Activated B cell treated with CpG ODN at 0.5 μM for 24 hours (primary cell): ENCODE data around the gene MYL9. TPM values are rescaled to one million over a fixed set of nuclear protein-coding genes. Genes with fewer than 3 reads are reported as not detected.

Source experiments
- ATAC-seq: fragments of 200-7000 bp; cut with Tn5 transposase; one replicate; pipeline ENCODE4 v1.10.0; 2021; ENCODE audit warnings: low read depth, mild to moderate bottlenecking, moderate library complexity
- CTCF ChIA-PET: fragments of 350-600 bp; sonication (Branson Sonifier 250); formaldehyde crosslinking; loops from one replicate; lab custom pipeline; 2021; ENCODE audit warnings: antibody characterized with exemption; lab: Charles Lee
- POLR2A ChIA-PET: fragments of 350-600 bp; sonication (Branson Sonifier 250); formaldehyde crosslinking; loops from one replicate; lab custom pipeline; 2021; ENCODE audit warnings: antibody characterized with exemption; lab: Charles Lee
- DNase-seq: peaks from one replicate; pipeline ENCODE4 v3.0.0; 2022
- H3K27ac Mint-ChIP-seq: one replicate; pipeline ENCODE4 v1.8.0; 2020; ENCODE audit warnings: mixed read lengths
- H3K27me3 Mint-ChIP-seq: one replicate; pipeline ENCODE4 v1.8.0; 2021; ENCODE audit warnings: mixed read lengths
- H3K36me3 Mint-ChIP-seq: one replicate; pipeline ENCODE4 v1.8.0; 2021; ENCODE audit warnings: low read depth, mixed read lengths
- H3K4me1 Mint-ChIP-seq: one replicate; pipeline ENCODE4 v1.8.0; 2021; ENCODE audit warnings: mixed read lengths
- H3K4me3 Mint-ChIP-seq: one replicate; pipeline ENCODE4 v1.8.0; 2020; ENCODE audit warnings: mild to moderate bottlenecking, mixed read lengths
- H3K9me3 Mint-ChIP-seq: one replicate; pipeline ENCODE4 v1.8.0; 2020; ENCODE audit warnings: mixed read lengths
- intact Hi-C: fragments of 100-400 bp; cut with micrococcal nuclease; formaldehyde crosslinking; loops from one replicate; pipeline ENCODE4 v1.15.1; 2024
- total RNA-seq: library from RNA; stranded (reverse); gene quantifications from 2 replicates; pipeline ENCODE4 v1.2.3, GENCODE V29; 2022
- TF ChIP-seq, protein P1 (sequence below): fragments of 200-600 bp; IDR thresholded peaks from one replicate; pipeline ENCODE4 v1.8.0; 2022; ENCODE audit warnings: antibody characterized with exemption, mild to moderate bottlenecking

Gene MYL9
- total RNA-seq, 1 donor from 2014 or later: 5.4 TPM

DNA sequence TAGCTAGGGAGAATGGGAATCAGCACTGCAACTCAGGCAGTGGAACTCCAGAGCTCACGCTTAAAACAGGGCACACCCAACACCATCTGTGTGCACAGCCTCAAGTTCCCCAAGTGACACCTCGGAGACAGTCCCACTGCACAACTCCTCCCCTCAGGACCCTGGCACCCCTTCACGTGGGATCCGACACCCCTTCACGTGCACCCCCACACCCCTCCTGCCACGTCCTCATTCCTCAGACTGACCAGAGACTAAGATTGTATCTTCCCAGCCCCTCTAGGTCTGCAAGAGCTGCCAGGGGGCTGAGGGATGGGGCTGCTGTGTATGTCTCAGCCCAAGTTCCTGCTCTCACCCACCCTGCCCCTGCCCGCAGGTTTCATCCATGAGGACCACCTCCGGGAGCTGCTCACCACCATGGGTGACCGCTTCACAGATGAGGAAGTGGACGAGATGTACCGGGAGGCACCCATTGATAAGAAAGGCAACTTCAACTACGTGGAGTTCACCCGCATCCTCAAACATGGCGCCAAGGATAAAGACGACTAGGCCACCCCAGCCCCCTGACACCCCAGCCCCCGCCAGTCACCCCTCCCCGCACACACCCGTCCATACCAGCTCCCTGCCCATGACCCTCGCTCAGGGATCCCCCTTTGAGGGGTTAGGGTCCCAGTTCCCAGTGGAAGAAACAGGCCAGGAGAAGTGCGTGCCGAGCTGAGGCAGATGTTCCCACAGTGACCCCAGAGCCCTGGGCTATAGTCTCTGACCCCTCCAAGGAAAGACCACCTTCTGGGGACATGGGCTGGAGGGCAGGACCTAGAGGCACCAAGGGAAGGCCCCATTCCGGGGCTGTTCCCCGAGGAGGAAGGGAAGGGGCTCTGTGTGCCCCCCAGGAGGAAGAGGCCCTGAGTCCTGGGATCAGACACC is 7.6 kb downstream of the MYL9 start:
- Mint-ChIP-seq H3K9me3 (no peaks in the 10 kb centered on the region), H3K36me3 (no peaks in the 10 kb centered on the region), H3K27ac (no peak overlapping the region), H3K4me1 (no peaks in the 10 kb centered on the region), H3K4me3 (no peak overlapping the region), H3K27me3 (no peaks in the 10 kb centered on the region)
- ATAC-seq (no peak), DNase-seq (no peak)
- POLR2A ChIA-PET: interaction anchor here (0.5 kb wide), 1 partner anchor 39 kb away, joined by 5 read pairs; no protein-coding TSS in a partner anchor
- CTCF ChIA-PET: no interaction called here
- intact Hi-C loops: no loop called here
- TF ChIP-seq, protein P1, sequence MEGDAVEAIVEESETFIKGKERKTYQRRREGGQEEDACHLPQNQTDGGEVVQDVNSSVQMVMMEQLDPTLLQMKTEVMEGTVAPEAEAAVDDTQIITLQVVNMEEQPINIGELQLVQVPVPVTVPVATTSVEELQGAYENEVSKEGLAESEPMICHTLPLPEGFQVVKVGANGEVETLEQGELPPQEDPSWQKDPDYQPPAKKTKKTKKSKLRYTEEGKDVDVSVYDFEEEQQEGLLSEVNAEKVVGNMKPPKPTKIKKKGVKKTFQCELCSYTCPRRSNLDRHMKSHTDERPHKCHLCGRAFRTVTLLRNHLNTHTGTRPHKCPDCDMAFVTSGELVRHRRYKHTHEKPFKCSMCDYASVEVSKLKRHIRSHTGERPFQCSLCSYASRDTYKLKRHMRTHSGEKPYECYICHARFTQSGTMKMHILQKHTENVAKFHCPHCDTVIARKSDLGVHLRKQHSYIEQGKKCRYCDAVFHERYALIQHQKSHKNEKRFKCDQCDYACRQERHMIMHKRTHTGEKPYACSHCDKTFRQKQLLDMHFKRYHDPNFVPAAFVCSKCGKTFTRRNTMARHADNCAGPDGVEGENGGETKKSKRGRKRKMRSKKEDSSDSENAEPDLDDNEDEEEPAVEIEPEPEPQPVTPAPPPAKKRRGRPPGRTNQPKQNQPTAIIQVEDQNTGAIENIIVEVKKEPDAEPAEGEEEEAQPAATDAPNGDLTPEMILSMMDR: no peak

DNA sequence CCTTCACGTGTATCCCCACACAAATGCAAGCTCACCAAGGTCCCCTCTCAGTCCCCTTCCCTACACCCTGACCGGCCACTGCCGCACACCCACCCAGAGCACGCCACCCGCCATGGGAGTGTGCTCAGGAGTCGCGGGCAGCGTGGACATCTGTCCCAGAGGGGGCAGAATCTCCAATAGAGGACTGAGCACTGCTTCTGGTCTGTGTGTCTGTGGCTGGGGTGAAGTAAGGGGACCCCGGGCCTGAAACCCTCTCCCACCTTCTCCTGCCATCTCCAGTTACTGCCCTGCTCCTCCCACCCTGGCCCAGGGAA is 8.3 kb downstream of the MYL9 start:
- no peaks in the 10 kb centered on the region for H3K4me1 Mint-ChIP-seq
- TF ChIP-seq, protein P1: no peak
- no peaks in the 10 kb centered on the region for H3K9me3 Mint-ChIP-seq
- POLR2A ChIA-PET: no interaction called here
- H3K27me3 Mint-ChIP-seq: no peaks in the 10 kb centered on the region
- no peak for DNase-seq
- CTCF ChIA-PET: no interaction called here
- no peak for ATAC-seq
- intact Hi-C loops: no loop called here
- H3K27ac Mint-ChIP-seq: no peak overlapping the region
- H3K4me3 Mint-ChIP-seq: no peak overlapping the region
- H3K36me3 Mint-ChIP-seq: no peaks in the 10 kb centered on the region

DNA sequence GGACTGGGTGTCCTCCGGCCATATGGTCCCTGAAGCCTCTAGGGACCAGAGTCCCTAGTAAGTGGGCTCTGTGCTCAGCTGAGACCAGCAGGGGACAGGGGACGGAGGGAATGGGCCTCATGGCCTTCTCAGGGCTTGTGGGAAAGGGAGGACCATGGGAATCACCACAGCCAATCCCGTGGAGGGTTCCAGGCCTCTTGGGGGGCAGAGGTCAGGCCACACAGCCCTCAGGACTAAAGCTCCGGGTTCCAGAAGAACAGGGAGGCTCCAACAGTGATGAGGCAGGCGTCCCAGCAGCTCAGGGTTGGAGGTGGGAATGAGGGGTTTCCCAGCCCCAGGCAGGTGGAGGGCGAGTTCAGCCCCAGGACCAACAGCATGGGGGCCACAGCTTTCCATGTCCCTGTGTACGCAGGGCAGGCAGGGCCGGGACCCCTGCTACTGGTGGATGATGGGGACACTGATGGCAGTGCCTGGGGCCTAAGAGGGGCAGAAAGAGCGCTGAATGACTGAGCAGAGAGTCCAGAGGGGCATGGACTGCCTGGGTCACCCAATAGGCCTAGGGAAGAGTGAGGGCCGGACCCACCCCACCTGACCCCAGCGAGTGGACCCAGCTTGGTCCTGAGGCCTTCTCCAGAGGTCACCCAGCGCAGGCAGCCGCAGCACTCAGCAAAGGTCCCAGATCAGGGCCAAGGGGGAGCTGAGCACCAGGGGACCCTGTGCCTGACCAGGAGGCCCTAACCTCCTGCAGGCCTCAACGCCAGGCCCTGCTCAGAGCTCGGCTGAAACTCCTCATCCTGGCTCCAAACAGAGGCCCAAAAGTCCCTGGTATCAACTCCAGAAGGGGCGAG is 8.8 kb downstream of the MYL9 start:
- TF ChIP-seq, protein P1: no peak
- DNase-seq: no peak
- no peak for ATAC-seq
- H3K4me3 Mint-ChIP-seq: no peak overlapping the region
- no peaks in the 10 kb centered on the region for H3K27me3 Mint-ChIP-seq
- no peak overlapping the region for H3K27ac Mint-ChIP-seq
- ChIA-PET CTCF (no interaction called here), POLR2A (no interaction called here)
- intact Hi-C loops: no loop called here
- no peaks in the 10 kb centered on the region for H3K36me3 Mint-ChIP-seq
- H3K9me3 Mint-ChIP-seq: no peaks in the 10 kb centered on the region
- H3K4me1 Mint-ChIP-seq: peaks cover under 1% of the 10 kb centered on the region

DNA sequence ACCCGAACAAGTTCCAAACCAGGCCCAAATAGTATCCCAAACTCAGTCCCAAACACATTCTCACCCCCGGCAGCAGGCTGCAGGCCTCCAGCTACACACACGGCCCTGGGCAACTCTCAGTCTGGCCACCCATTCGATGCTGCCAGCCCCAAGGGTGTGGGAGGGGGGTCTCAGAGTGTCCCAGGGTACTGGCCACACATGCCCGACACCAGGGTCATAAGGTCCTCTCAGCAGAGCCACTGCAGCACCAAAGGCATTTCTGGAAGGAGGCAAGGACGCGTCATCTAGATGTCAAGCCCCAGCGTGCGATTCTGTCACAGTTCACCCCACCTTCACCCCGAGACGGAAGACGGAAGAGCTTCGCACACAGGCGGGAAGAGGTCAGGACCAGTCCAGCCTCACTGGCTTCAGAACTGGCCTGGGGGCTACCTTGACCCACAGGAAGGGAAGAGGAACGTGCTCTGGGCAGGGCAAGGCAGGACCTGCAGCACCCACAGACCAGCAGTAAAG is 9.5 kb downstream of the MYL9 start:
- CTCF ChIA-PET: no interaction called here
- intact Hi-C loops: no loop called here
- H3K27me3 Mint-ChIP-seq: no peaks in the 10 kb centered on the region
- H3K9me3 Mint-ChIP-seq: no peaks in the 10 kb centered on the region
- H3K27ac Mint-ChIP-seq: no peak overlapping the region
- POLR2A ChIA-PET: no interaction called here
- TF ChIP-seq, protein P1: no peak
- H3K4me1 Mint-ChIP-seq: peaks cover 2% of the 10 kb centered on the region
- H3K4me3 Mint-ChIP-seq: no peak overlapping the region
- no peak for ATAC-seq
- DNase-seq: no peak
- no peaks in the 10 kb centered on the region for H3K36me3 Mint-ChIP-seq

DNA sequence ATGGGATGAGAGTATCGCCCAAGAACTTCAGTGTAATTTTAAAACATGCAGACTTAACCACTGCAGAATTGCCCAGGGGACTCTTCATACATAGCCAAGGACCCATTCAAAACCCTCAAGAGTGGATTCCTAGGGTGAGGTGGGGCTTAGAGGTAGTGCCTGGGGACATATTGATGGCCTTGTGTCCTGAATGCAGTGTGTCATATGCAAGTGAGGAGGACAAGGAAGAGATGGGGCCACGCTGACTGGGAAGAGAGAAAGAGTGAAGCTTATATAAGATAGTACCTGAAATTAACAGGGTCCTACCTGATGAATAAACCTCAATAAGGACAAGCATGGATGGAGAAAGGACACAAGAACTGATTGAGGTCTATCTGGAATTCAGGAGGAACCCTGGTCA is 13.9 kb downstream of the MYL9 start:
- no peak for DNase-seq
- Mint-ChIP-seq H3K27me3 (no peaks in the 10 kb centered on the region), H3K4me3 (no peak overlapping the region), H3K36me3 (no peaks in the 10 kb centered on the region), H3K27ac (no peak overlapping the region), H3K9me3 (no peaks in the 10 kb centered on the region), H3K4me1 (peaks cover 12% of the 10 kb centered on the region)
- intact Hi-C loops: no loop called here
- POLR2A ChIA-PET: no interaction called here
- no peak for ATAC-seq
- CTCF ChIA-PET: no interaction called here
- TF ChIP-seq, protein P1: no peak
